Heart right ventricle (tissue), 16 donors: ENCODE data around the gene FAM184A. TPM values are rescaled to one million over a fixed set of nuclear protein-coding genes. Genes with fewer than 3 reads are reported as not detected.

ENCODE experiments used
- ATAC-seq, 8 donors: fragments of 200-7000 bp; cut with Tn5 transposase; one replicate each; pipeline ENCODE4 v1.9.1; 2020; ENCODE audit warnings: mild to moderate bottlenecking in 8 of 8, moderate library complexity in 8 of 8, moderate number of reproducible peaks in 1 of 8
- DNase-seq, 2 donors: peaks; one replicate each; pipeline ENCODE4 v3.0.0-alpha.2; 2020
- H3K27ac ChIP-seq, 10 donors: fragments of 200-600 bp; sonication (generic) in 2 of 10; one replicate each; pipeline versions ENCODE4 v1.5.0 to v1.8.0; 2020 to 2022; ENCODE audit warnings: mild to moderate bottlenecking in 3 of 10
- H3K27me3 ChIP-seq, 7 donors: fragments of 200-600 bp; one replicate each; pipeline ENCODE4 v1.8.0; 2021 to 2022; ENCODE audit warnings: mild to moderate bottlenecking in 2 of 7
- H3K36me3 ChIP-seq, 9 donors: fragments of 200-600 bp; sonication (generic) in 1 of 9; one replicate each; pipeline versions ENCODE4 v1.5.0 to v1.8.0; 2020 to 2022; ENCODE audit warnings: mild to moderate bottlenecking in 2 of 9
- H3K4me1 ChIP-seq, 9 donors: fragments of 200-600 bp; sonication (generic) in 1 of 9; one replicate each; pipeline versions ENCODE4 v1.5.0 to v1.8.0; 2020 to 2022; ENCODE audit warnings: mild to moderate bottlenecking in 4 of 9
- H3K4me3 ChIP-seq, 10 donors: fragments of 200-600 bp; sonication (generic) in 2 of 10; one replicate each; pipeline versions ENCODE4 v1.5.0 to v1.8.0; 2020 to 2022; ENCODE audit warnings: mild to moderate bottlenecking in 7 of 10, moderate library complexity in 2 of 10
- H3K9me3 ChIP-seq, 11 donors: fragments of 200-600 bp in 10 of 11; sonication (generic) in 2 of 11; one replicate each; pipeline versions ENCODE4 v1.5.0 to v1.8.0; 2013 to 2022; ENCODE audit warnings: mild to moderate bottlenecking in 2 of 11, control low read depth in 1 of 11, moderate library complexity in 1 of 11
- WGBS, 2 donors: extraction: QIAGEN DNeasy Blood & Tissue Kit; methylation state at CpG; one replicate each; pipeline ENCODE4 v1.1.7; 2013; ENCODE audit warnings: inconsistent platforms in 1 of 2; 5-methylcytosine and 5-hydroxymethylcytosine counted together
- intact Hi-C, 10 donors: fragments of 100-400 bp; cut with DNase I; formaldehyde crosslinking; loops; one replicate each; pipeline versions ENCODE4 v1.11.1 to v1.14.2; 2022
- polyA plus RNA-seq, 2 donors: library from polyadenylated mRNA; stranded (reverse); fragments of 200-250 nt; gene quantifications; one replicate each; pipeline ENCODE4 v1.2.3, GENCODE V29; 2013
- total RNA-seq, 10 donors: library from RNA; stranded (reverse); fragmentation: NEBNext Ultra II Directional in 3 of 10; extraction: Animal tissue kit (Norgen Biotek cat#: 25700) in 3 of 10; gene quantifications; one replicate each; pipeline versions ENCODE4 v1.2.1 to v1.2.4, GENCODE V29; 2021 to 2023
- TF ChIP-seq, protein P1 (sequence below), 9 donors: fragments of 200-600 bp; sonication (generic) in 2 of 9; IDR thresholded peaks; one replicate each; pipeline versions ENCODE4 v1.5.0 to v1.8.0; 2021 to 2022; ENCODE audit warnings: antibody characterized with exemption in 9 of 9, mild to moderate bottlenecking in 5 of 9, moderate library complexity in 1 of 9
- donor health status: Arrhythmogenic right ventricular cardiomyopathy.
- donor health status: ischemic (EF 13 %, LVEDD 7.1; RV severe dilation, severe dysfunction).
- donor health status: healthy with polysubstance abuse.
- donor health status: DM: no; HTN: yes; CAD: no.
- donor health status: DM: no; HTN: no; CAD: no.
- donor health status: ischemic (EF 25% LVEDD 6.9; RV normal size, moderate dysfunction).
- donor health status: ischemic (EF 25% LVEDD 5.7; RV mildly dilated, moderate dysfunction).
- donor health status: healthy.
- donor health status: DM: yes; HTN: yes; CAD: no.
- donor health status: Ischemic cardiomyopathy.
- donor health status: ischemic (EF 35%, LVEDD 5.7; RV mildly dilated, moderate dysfunction).
- donor health status: nonischemic (EF 11% LVEDD 7.7; RV severe dilation, severe dysfunction).
- donor health status: DM: yes; HTN: yes; CAD: no.
- donor health status: PGD.
- donor health status: ischemic (EF 29% LVEDD 5.4; RV normal size, mild dysfunction).
- donor health status: nonischemic (EF 23%, LVEDD 6.1; RV moderate dilation, normal function).

The FAM184A gene
- total and polyA plus RNA-seq, 12 donors, result 0.16 to 3.0 (median 0.42) TPM

DNA sequence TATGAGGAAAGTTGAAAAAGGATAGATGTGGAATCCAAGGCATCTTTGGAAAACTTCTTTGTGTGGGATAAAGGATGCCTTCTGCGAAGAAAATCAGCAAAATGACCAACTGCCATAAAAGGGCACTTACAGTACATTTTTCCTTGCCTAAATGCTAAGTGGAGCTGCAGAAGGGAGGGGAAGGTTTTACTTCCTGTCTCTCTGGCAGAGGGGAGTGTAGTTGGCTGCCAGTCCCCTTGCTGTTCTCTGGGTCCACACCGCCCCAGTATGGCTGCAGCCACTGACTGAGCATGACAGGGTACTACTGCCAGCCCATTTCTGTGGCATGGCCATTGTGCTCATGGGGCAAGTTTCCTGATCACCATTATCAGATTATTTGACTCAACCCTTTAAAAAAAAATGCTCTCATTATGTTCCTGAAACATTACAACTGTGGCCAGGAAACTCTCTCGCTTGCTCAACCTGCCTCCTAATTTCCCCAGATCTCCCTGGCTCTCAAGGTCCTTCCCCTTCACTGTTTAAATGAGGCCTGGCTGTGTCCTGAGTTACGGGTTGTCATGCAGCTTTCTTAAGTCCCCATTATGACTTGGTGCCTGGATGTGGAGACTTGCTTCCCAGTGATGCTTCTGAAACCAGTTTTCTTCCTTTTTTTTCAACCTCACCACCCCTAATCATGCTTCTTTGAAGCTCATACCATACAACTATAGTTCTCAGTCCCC lies 34.5 kb upstream of the FAM184A start:
- H3K27ac ChIP-seq, result no peak overlapping the region
- DNase-seq (no peak), ATAC-seq (peak in 2 of 8 donors; percentile 49 to 58)
- peaks cover 0 to 13% (median 5%) of the 10 kb centered on the region in 9 donors for H3K4me1 ChIP-seq
- H3K27me3 ChIP-seq, result peaks cover 0 to 3% (median 0%) of the 10 kb centered on the region in 7 donors
- TF ChIP-seq, protein P1, sequence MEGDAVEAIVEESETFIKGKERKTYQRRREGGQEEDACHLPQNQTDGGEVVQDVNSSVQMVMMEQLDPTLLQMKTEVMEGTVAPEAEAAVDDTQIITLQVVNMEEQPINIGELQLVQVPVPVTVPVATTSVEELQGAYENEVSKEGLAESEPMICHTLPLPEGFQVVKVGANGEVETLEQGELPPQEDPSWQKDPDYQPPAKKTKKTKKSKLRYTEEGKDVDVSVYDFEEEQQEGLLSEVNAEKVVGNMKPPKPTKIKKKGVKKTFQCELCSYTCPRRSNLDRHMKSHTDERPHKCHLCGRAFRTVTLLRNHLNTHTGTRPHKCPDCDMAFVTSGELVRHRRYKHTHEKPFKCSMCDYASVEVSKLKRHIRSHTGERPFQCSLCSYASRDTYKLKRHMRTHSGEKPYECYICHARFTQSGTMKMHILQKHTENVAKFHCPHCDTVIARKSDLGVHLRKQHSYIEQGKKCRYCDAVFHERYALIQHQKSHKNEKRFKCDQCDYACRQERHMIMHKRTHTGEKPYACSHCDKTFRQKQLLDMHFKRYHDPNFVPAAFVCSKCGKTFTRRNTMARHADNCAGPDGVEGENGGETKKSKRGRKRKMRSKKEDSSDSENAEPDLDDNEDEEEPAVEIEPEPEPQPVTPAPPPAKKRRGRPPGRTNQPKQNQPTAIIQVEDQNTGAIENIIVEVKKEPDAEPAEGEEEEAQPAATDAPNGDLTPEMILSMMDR (IDR thresholded peaks at IDR 0.05), result no peak
- H3K36me3 ChIP-seq, result no peaks in the 10 kb centered on the region
- H3K4me3 ChIP-seq, result no peak overlapping the region
- intact Hi-C loops, result loop anchor here in 2 of 10 donors (5.0 kb wide), 1 partner anchor 146 kb away; no protein-coding TSS in a partner anchor
- 66 to 70% methylated on average over 4 of the region's 4 CpGs for WGBS, 2 donors
- no peaks in the 10 kb centered on the region for H3K9me3 ChIP-seq

GRCh38 chr6:119110601-119111548 lies 32.4 kb upstream of the FAM184A start:
- TF ChIP-seq, protein P1 (IDR thresholded peaks at IDR 0.05), result peak; percentile 35 to 86 (median 63)
- Histone ChIP-seq H3K27ac (no peak overlapping the region), H3K27me3 (peaks cover 0 to 3% (median 0%) of the 10 kb centered on the region in 7 donors), H3K36me3 (no peaks in the 10 kb centered on the region), H3K4me1 (peaks cover 0 to 13% (median 5%) of the 10 kb centered on the region in 9 donors), H3K9me3 (no peaks in the 10 kb centered on the region), H3K4me3 (peak overlapping the region in 1 of 10 donors; percentile 1)
- DNase-seq, result peak in 1 of 2 donors; percentile 55
- intact Hi-C loops, result loop anchor here (1.0 to 5.0 kb wide), 4 partner anchors 142 to 144 kb away; no protein-coding TSS in a partner anchor
- ATAC-seq, result peak in 7 of 8 donors; percentile 63 to 79 (median 72)
- WGBS, 2 donors, result 35 to 44% methylated on average over 8 of the region's 8 CpGs

GRCh38 chr6:119109654-119110325 lies 31.3 kb upstream of the FAM184A start:
- Histone ChIP-seq H3K4me1 (peaks cover 0 to 13% (median 5%) of the 10 kb centered on the region in 9 donors), H3K36me3 (no peaks in the 10 kb centered on the region), H3K4me3 (no peak overlapping the region), H3K9me3 (no peaks in the 10 kb centered on the region), H3K27ac (no peak overlapping the region), H3K27me3 (peaks cover 0 to 3% (median 0%) of the 10 kb centered on the region in 7 donors)
- intact Hi-C loops, result loop anchor here (1.0 to 5.0 kb wide), 4 partner anchors 141 to 143 kb away; no protein-coding TSS in a partner anchor
- TF ChIP-seq, protein P1 (IDR thresholded peaks at IDR 0.05), result no peak
- no peak for DNase-seq
- no peak for ATAC-seq
- WGBS, 2 donors, result 68 to 77% methylated on average over 8 of the region's 8 CpGs
